NB4 (cell line): ENCODE measurements around the gene GPANK1.

Experiments
- POLR2A ChIP-seq: IDR thresholded peaks from 2 replicates; pipeline ENCODE4 v1.6.1; 2011; ENCODE audit warnings: mild to moderate bottlenecking; ENCODE audit not compliant: insufficient read length; ENCODE audit errors: extremely low read depth
- TF ChIP-seq, protein P1 (sequence below): IDR thresholded peaks from one replicate; pipeline ENCODE4 v1.5.1; 2012; ENCODE audit warnings: low read depth, low read length

- TF ChIP-seq, protein P1, sequence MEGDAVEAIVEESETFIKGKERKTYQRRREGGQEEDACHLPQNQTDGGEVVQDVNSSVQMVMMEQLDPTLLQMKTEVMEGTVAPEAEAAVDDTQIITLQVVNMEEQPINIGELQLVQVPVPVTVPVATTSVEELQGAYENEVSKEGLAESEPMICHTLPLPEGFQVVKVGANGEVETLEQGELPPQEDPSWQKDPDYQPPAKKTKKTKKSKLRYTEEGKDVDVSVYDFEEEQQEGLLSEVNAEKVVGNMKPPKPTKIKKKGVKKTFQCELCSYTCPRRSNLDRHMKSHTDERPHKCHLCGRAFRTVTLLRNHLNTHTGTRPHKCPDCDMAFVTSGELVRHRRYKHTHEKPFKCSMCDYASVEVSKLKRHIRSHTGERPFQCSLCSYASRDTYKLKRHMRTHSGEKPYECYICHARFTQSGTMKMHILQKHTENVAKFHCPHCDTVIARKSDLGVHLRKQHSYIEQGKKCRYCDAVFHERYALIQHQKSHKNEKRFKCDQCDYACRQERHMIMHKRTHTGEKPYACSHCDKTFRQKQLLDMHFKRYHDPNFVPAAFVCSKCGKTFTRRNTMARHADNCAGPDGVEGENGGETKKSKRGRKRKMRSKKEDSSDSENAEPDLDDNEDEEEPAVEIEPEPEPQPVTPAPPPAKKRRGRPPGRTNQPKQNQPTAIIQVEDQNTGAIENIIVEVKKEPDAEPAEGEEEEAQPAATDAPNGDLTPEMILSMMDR = no peak
- TF ChIP-seq POLR2A = peak; percentile 76
These were observed 44.8 kb downstream of the GPANK1 start for GRCh38 chr6:31619805-31620585.
